Body of pancreas (tissue), 4 donors: Measurements from ENCODE around the gene VIPR1. TPM values are rescaled to one million over a fixed set of nuclear protein-coding genes. Genes with fewer than 3 reads are reported as not detected.

Source experiments
- ATAC-seq: fragments of 150-250 bp; one replicate; pipeline ENCODE4 v1.9.1; 2016
- DNase-seq, 4 donors: peaks; one replicate each; pipeline ENCODE4 v3.0.0-alpha.2; 2019
- H3K27ac ChIP-seq, 4 donors: fragments of 200-600 bp; sonication (generic); 1 replicate in 3 of 4; 2 replicates in 1 of 4; pipeline versions ENCODE4 v1.5.1 to v1.6.1; 2016 to 2019; ENCODE audit warnings: mild to moderate bottlenecking in 1 of 4, mixed read lengths in 1 of 4, moderate library complexity in 1 of 4
- H3K27me3 ChIP-seq, 2 donors: fragments of 200-600 bp; sonication (generic); one replicate each; pipeline ENCODE4 v1.6.0; 2016; ENCODE audit warnings: mild to moderate bottlenecking in 1 of 2
- H3K36me3 ChIP-seq, 2 donors: fragments of 200-600 bp; sonication (generic); replicated peaks in 1 of 2; 2 replicates each; pipeline ENCODE4 v1.5.1; 2016; ENCODE audit warnings: low read depth in 2 of 2; ENCODE audit not compliant: insufficient read depth in 1 of 2
- H3K4me1 ChIP-seq: fragments of 200-600 bp; sonication (generic); one replicate; pipeline ENCODE4 v1.6.0; 2016
- H3K4me3 ChIP-seq, 2 donors: fragments of 200-600 bp; sonication (generic); 1 replicate in 1 of 2; 2 replicates in 1 of 2; pipeline ENCODE4 v1.5.1; 2016 to 2019
- H3K9me3 ChIP-seq, 3 donors: fragments of 200-600 bp; sonication (generic); 1 replicate in 2 of 3; 2 replicates in 1 of 3; pipeline ENCODE4 v1.5.1; 2016
- POLR2A ChIP-seq, 3 donors: fragments of 450-650 bp; IDR thresholded peaks; one replicate each; pipeline ENCODE4 v1.6.1; 2016; ENCODE audit warnings: antibody characterized with exemption in 3 of 3, mild to moderate bottlenecking in 2 of 3
- WGBS, 2 donors: methylation state at CpG; one replicate each; pipeline ENCODE4 v1.1.5; 2017; 5-methylcytosine and 5-hydroxymethylcytosine counted together
- intact Hi-C: fragments of 100-400 bp; cut with DNase I; formaldehyde crosslinking; loops from one replicate; pipeline ENCODE4 v1.15.1; 2023
- total RNA-seq, 2 donors: library from RNA; depleted of rRNA; stranded (reverse); fragments of >200 nt; gene quantifications; one replicate each; pipeline ENCODE4 v1.1.0, GENCODE V29; 2016
- TF ChIP-seq, protein P1 (sequence below), 7 experiments: fragments of 450-650 bp in 4 of 7; fragments of 200-600 bp in 3 of 7; sonication (generic) in 3 of 7; IDR thresholded peaks; one replicate each; pipeline ENCODE4 v1.5.1; 2016 to 2019; ENCODE audit warnings: antibody characterized with exemption in 7 of 7

VIPR1 gene
- total RNA-seq, 2 donors from 2014 or later: 0.99 to 10.6 TPM

DNA sequence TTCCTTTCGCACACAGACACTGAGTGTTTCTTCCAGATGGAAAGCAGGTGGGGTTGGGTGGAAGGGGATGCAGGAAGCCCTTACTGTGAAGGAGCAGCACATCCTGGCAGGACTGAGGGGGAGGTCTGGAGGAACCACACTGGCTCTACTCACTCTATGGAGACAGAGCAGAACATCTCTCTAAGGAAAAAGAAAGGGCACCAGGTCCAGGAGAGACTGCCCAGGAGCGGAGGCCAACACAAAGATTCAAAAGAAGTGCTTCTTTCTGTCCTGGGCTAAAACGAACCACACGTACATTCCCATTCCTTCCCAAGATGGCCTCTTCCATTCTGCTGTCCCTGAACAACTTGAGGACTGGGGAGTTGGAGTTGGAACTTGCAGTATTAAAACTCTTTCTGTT lies 13.8 kb upstream of the VIPR1 start:
- no peak for ATAC-seq
- no peaks in the 10 kb centered on the region for H3K9me3 ChIP-seq
- H3K4me1 ChIP-seq: peaks cover 25% of the 10 kb centered on the region
- H3K27ac ChIP-seq: no peak overlapping the region
- no peaks in the 10 kb centered on the region for H3K36me3 ChIP-seq
- intact Hi-C loops: no loop called here
- TF ChIP-seq, protein P1, sequence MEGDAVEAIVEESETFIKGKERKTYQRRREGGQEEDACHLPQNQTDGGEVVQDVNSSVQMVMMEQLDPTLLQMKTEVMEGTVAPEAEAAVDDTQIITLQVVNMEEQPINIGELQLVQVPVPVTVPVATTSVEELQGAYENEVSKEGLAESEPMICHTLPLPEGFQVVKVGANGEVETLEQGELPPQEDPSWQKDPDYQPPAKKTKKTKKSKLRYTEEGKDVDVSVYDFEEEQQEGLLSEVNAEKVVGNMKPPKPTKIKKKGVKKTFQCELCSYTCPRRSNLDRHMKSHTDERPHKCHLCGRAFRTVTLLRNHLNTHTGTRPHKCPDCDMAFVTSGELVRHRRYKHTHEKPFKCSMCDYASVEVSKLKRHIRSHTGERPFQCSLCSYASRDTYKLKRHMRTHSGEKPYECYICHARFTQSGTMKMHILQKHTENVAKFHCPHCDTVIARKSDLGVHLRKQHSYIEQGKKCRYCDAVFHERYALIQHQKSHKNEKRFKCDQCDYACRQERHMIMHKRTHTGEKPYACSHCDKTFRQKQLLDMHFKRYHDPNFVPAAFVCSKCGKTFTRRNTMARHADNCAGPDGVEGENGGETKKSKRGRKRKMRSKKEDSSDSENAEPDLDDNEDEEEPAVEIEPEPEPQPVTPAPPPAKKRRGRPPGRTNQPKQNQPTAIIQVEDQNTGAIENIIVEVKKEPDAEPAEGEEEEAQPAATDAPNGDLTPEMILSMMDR (IDR thresholded peaks at IDR 0.05): no peak
- TF ChIP-seq POLR2A (IDR thresholded peaks at IDR 0.05): no peak
- H3K27me3 ChIP-seq: no peaks in the 10 kb centered on the region
- H3K4me3 ChIP-seq: no peak overlapping the region
- WGBS, 2 donors: 89 to 92% methylated on average over 4 of the region's 4 CpGs
- DNase-seq: peak in 1 of 4 donors; percentile 3

DNA sequence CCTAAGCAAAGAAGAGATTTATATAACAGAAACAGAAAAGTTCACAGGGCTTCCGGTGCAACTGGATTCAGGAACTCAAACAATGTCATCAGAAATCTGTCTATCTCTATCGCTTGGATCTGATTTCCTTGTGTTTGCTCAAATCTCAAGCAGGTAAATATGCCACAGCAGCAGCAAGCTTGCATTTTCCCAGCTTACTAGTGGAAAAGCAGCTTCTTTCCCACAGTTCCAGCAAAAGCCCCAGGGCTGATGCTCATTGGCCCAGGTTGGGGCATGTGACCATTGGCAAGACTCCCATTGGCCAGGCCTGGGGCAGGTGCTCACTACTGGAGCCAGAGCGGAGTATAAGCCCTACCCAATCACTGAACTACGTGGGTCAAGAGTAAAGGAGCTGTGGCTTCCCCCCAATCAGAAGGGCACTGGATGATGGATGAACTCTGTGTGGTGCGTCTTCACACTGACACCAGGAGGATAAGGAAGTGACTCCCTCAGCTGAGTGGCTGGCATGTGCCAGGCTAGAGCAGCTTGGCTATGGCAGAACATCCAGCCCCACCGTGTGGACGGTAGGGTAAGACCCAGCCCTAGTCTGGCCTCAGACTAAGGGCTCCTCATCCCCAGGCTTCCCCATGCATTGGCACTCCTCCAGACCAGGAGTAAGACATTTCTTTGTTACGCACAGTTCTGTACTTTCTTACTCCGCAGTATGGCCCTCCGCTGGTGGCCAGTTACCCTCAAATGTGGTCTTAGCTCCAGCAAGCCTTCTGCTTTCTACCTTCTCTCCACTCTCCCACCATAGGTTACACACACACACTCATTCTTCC lies 13.1 kb upstream of the VIPR1 start:
- H3K9me3 ChIP-seq: no peaks in the 10 kb centered on the region
- H3K27me3 ChIP-seq: no peaks in the 10 kb centered on the region
- peaks cover 25% of the 10 kb centered on the region for H3K4me1 ChIP-seq
- 72 to 82% methylated on average over 5 to 10 of the region's 10 CpGs for WGBS, 2 donors
- no peak for TF ChIP-seq POLR2A (IDR thresholded peaks at IDR 0.05)
- TF ChIP-seq, protein P1 (IDR thresholded peaks at IDR 0.05): no peak
- H3K4me3 ChIP-seq: no peak overlapping the region
- no peaks in the 10 kb centered on the region for H3K36me3 ChIP-seq
- DNase-seq (peak in 2 of 4 donors; percentile 18 to 28), ATAC-seq (no peak)
- intact Hi-C loops: no loop called here
- H3K27ac ChIP-seq: peak overlapping the region in 3 of 4 donors; percentile 21 to 66 (median 62)

DNA sequence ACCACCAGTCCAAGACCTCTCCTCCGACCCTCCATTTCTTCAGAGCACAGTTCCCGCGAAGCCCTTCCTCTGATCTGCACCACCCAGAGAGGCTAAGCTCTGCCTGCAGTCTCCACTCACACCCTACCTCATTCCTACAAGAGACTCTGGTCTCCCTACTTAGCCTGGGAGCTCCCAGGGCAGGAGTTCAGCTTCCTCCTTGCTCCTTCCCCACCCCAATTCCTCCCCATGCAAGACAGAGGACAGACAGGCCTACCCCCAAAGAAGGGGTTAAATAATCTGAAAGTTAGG lies 12.6 kb upstream of the VIPR1 start:
- no peak for ATAC-seq
- intact Hi-C loops: no loop called here
- DNase-seq: peak in 1 of 4 donors; percentile 4

DNA sequence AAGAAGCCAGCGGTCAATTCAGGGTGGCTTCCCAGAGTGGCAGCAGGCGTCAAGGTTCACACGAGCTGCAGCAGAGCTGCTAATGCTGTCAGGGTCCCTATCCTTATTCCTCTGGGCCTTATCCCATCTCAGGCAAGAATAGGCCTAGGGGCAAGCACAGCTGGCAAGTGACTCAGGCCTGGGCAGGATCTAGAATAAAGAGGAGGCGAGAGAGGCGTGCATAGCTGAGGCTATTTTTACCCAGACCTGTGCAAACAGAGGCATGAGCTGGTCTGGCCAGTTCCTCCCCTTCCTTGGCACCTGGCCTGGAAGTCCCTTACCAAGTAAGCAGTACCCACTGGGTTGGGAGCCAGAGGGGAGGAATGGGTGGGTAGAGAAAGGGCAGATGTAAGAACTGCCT lies 12.2 kb upstream of the VIPR1 start:
- no peak overlapping the region for H3K4me3 ChIP-seq
- WGBS, 2 donors: 20 to 40% methylated on average over 5 of the region's 5 CpGs

More for the DNA sequence above, 12.6 kb upstream of the VIPR1 start:
- peak overlapping the region; percentile 21 to 66 (median 54) for H3K27ac ChIP-seq
- H3K36me3 ChIP-seq: no peaks in the 10 kb centered on the region
- H3K4me3 ChIP-seq: no peak overlapping the region
- no peaks in the 10 kb centered on the region for H3K27me3 ChIP-seq
- 86 to 87% methylated on average over 3 of the region's 3 CpGs for WGBS, 2 donors
- peaks cover 25% of the 10 kb centered on the region for H3K4me1 ChIP-seq
- H3K9me3 ChIP-seq: no peaks in the 10 kb centered on the region
- no peak for TF ChIP-seq POLR2A (IDR thresholded peaks at IDR 0.05)
- TF ChIP-seq, protein P1 (IDR thresholded peaks at IDR 0.05): no peak

More for the DNA sequence above, 12.2 kb upstream of the VIPR1 start:
- no peak for TF ChIP-seq POLR2A (IDR thresholded peaks at IDR 0.05)
- TF ChIP-seq, protein P1 (IDR thresholded peaks at IDR 0.05): no peak
- peak; percentile 79 to 95 (median 92) for DNase-seq
- Histone ChIP-seq H3K9me3 (no peaks in the 10 kb centered on the region), H3K27ac (peak overlapping the region; percentile 21 to 66 (median 54)), H3K36me3 (no peaks in the 10 kb centered on the region), H3K27me3 (no peaks in the 10 kb centered on the region), H3K4me1 (peaks cover 25% of the 10 kb centered on the region)
- intact Hi-C loops: no loop called here
- peak; percentile 88 for ATAC-seq
